ACC112 (cell line): ENCODE data around the gene HPS1.
"Not testable (repeated sequence)": the region's sequence is repeated elsewhere in the genome, so short reads cannot be mapped to it uniquely, and the experiment has no call there.

ENCODE experiments used
- H2AFZ ChIP-seq: fragments of 200-600 bp; sonication (generic); one replicate; pipeline ENCODE4 v1.6.0; 2017; ENCODE audit warnings: antibody characterized with exemption, low read length; ENCODE audit not compliant: unreplicated experiment
- H3K27ac ChIP-seq: fragments of 200-600 bp; sonication (generic); 2 replicates; pipeline ENCODE4 v1.5.1; 2014; ENCODE audit warnings: low read depth, mild to moderate bottlenecking, antibody characterized with exemption, low read length, moderate library complexity
- H3K27me3 ChIP-seq: fragments of 200-600 bp; sonication (generic); 2 replicates; pipeline ENCODE4 v1.6.1; 2014; ENCODE audit warnings: mild to moderate bottlenecking, antibody characterized with exemption, low read length, moderate library complexity, mixed read lengths; ENCODE audit not compliant: insufficient read depth
- H3K36me3 ChIP-seq: fragments of 200-600 bp; sonication (generic); 2 replicates; pipeline ENCODE4 v1.6.1; 2016; ENCODE audit warnings: mild to moderate bottlenecking, antibody characterized with exemption, low read length, moderate library complexity, mixed read lengths; ENCODE audit not compliant: insufficient read depth
- H3K4me1 ChIP-seq: fragments of 200-600 bp; sonication (generic); one replicate; pipeline ENCODE4 v1.6.1; 2016; ENCODE audit warnings: low read length, mixed read lengths; ENCODE audit not compliant: insufficient read depth, unreplicated experiment, control insufficient read depth
- H3K4me3 ChIP-seq: fragments of 200-600 bp; sonication (generic); 2 replicates; pipeline ENCODE4 v1.5.1; 2014; ENCODE audit warnings: mild to moderate bottlenecking, low read depth, low read length
- H3K79me2 ChIP-seq: fragments of 200-600 bp; sonication (generic); one replicate; pipeline ENCODE4 v1.6.0; 2016; ENCODE audit warnings: low read length; ENCODE audit not compliant: control insufficient read depth, unreplicated experiment, insufficient read depth

Gene HPS1

GRCh38 chr10:98389398-98389797, 57.3 kb downstream of the HPS1 start:
- Histone ChIP-seq H3K4me3 (no peak overlapping the region), H3K4me1 (no peaks in the 10 kb centered on the region), H3K79me2 (no peaks in the 10 kb centered on the region), H3K27ac (no peak overlapping the region), H3K27me3 (no peaks in the 10 kb centered on the region), H2AFZ (no peak overlapping the region), H3K36me3 (no peaks in the 10 kb centered on the region)

GRCh38 chr10:98388101-98388655, 58.6 kb downstream of the HPS1 start:
- no peaks in the 10 kb centered on the region for H3K79me2 ChIP-seq
- H3K27ac ChIP-seq = no peak overlapping the region

GRCh38 chr10:98384531-98385133, 62.1 kb downstream of the HPS1 start:
- H3K4me3 ChIP-seq = no peak overlapping the region
- H3K36me3 ChIP-seq = no peaks in the 10 kb centered on the region
- no peak overlapping the region for H3K27ac ChIP-seq
- peaks cover 3% of the 10 kb centered on the region for H3K4me1 ChIP-seq
- no peaks in the 10 kb centered on the region for H3K27me3 ChIP-seq
- H3K79me2 ChIP-seq = no peaks in the 10 kb centered on the region
- H2AFZ ChIP-seq = no peak overlapping the region

More at GRCh38 chr10:98388101-98388655, 58.6 kb downstream of the HPS1 start:
- H3K27me3 ChIP-seq = no peaks in the 10 kb centered on the region
- H3K4me3 ChIP-seq = no peak overlapping the region
- H2AFZ ChIP-seq = no peak overlapping the region
- H3K36me3 ChIP-seq = no peaks in the 10 kb centered on the region
- H3K4me1 ChIP-seq = no peaks in the 10 kb centered on the region

- Histone ChIP-seq H3K4me1 (peaks cover 3% of the 10 kb centered on the region), H3K27me3 (no peaks in the 10 kb centered on the region), H3K4me3 (no peak overlapping the region), H3K36me3 (no peaks in the 10 kb centered on the region), H2AFZ (no peak overlapping the region), H3K27ac (no peak overlapping the region), H3K79me2 (no peaks in the 10 kb centered on the region)
These were observed 62.9 kb downstream of the HPS1 start for GRCh38 chr10:98383869-98384268.

- not testable (repeated sequence) for H2AFZ ChIP-seq, H3K4me1 ChIP-seq, H3K36me3 ChIP-seq, H3K79me2 ChIP-seq, H3K27me3 ChIP-seq, H3K4me3 ChIP-seq
- H3K27ac ChIP-seq = peak overlapping the region; percentile 21; the same call in 1 of the 2 replicates
These were observed 63.5 kb downstream of the HPS1 start for GRCh38 chr10:98383134-98383667.

- H3K4me1 ChIP-seq = peaks cover 3% of the 10 kb centered on the region
- no peak overlapping the region for H2AFZ ChIP-seq
- no peak overlapping the region for H3K4me3 ChIP-seq
- no peaks in the 10 kb centered on the region for H3K27me3 ChIP-seq
- no peak overlapping the region for H3K27ac ChIP-seq
- no peaks in the 10 kb centered on the region for H3K79me2 ChIP-seq
- H3K36me3 ChIP-seq = no peaks in the 10 kb centered on the region
These were observed 64.0 kb downstream of the HPS1 start for GRCh38 chr10:98382691-98383101.

GRCh38 chr10:98380493-98381339, 66.0 kb downstream of the HPS1 start:
- no peaks in the 10 kb centered on the region for H3K36me3 ChIP-seq
- no peak overlapping the region for H3K27ac ChIP-seq
- no peaks in the 10 kb centered on the region for H3K79me2 ChIP-seq
- H3K4me3 ChIP-seq = no peak overlapping the region
- no peaks in the 10 kb centered on the region for H3K27me3 ChIP-seq
- no peak overlapping the region for H2AFZ ChIP-seq
- H3K4me1 ChIP-seq = peaks cover 3% of the 10 kb centered on the region

- no peak overlapping the region for H3K27ac ChIP-seq
- no peak overlapping the region for H3K4me3 ChIP-seq
- H3K79me2 ChIP-seq = no peaks in the 10 kb centered on the region
- H3K4me1 ChIP-seq = peaks cover 17% of the 10 kb centered on the region
- H3K27me3 ChIP-seq = no peaks in the 10 kb centered on the region
- H2AFZ ChIP-seq = no peak overlapping the region
- H3K36me3 ChIP-seq = no peaks in the 10 kb centered on the region
These were observed 68.0 kb downstream of the HPS1 start for GRCh38 chr10:98378722-98379121.

GRCh38 chr10:98377536-98377935, 69.2 kb downstream of the HPS1 start:
- no peaks in the 10 kb centered on the region for H3K27me3 ChIP-seq

GRCh38 chr10:98377001-98377400, 69.7 kb downstream of the HPS1 start:
- Histone ChIP-seq H3K4me1 (peaks cover 14% of the 10 kb centered on the region), H2AFZ (no peak overlapping the region), H3K27ac (no peak overlapping the region), H3K27me3 (no peaks in the 10 kb centered on the region), H3K79me2 (no peaks in the 10 kb centered on the region), H3K36me3 (no peaks in the 10 kb centered on the region), H3K4me3 (no peak overlapping the region)

More at GRCh38 chr10:98377536-98377935, 69.2 kb downstream of the HPS1 start:
- no peak overlapping the region for H3K4me3 ChIP-seq
- H3K36me3 ChIP-seq = no peaks in the 10 kb centered on the region
- no peak overlapping the region for H2AFZ ChIP-seq
- no peak overlapping the region for H3K27ac ChIP-seq
- no peaks in the 10 kb centered on the region for H3K79me2 ChIP-seq
- peaks cover 14% of the 10 kb centered on the region for H3K4me1 ChIP-seq
